Neural cell (in vitro differentiated cells): ENCODE measurements around the gene APAF1. TPM values are rescaled to one million over a fixed set of nuclear protein-coding genes. Genes with fewer than 3 reads are reported as not detected.

Experiments used
- H2AFZ ChIP-seq: fragments of 200-600, 300-800 bp; sonication (generic), shearing (Covaris generic); 2 replicates; pipeline ENCODE4 v1.6.0; 2014; ENCODE audit warnings: low read depth, mild to moderate bottlenecking, antibody characterized with exemption, low read length, moderate library complexity
- H3F3A ChIP-seq: fragments of 200-600 bp; shearing (Covaris generic); 2 replicates; pipeline ENCODE4 v1.6.1; 2016; ENCODE audit warnings: mild to moderate bottlenecking, moderate library complexity, mixed read lengths, antibody characterized with exemption, low read length; ENCODE audit not compliant: insufficient read depth, poor library complexity, severe bottlenecking
- H3K27ac ChIP-seq: fragments of 200-600, 300-800 bp; sonication (generic), shearing (Covaris generic); 2 replicates; pipeline ENCODE4 v1.5.1; 2014; ENCODE audit warnings: mild to moderate bottlenecking, low read length, moderate library complexity
- H3K27me3 ChIP-seq: fragments of 300-800, 200-600 bp; sonication (generic), shearing (Covaris generic); 2 replicates; pipeline ENCODE4 v1.6.0; 2014; ENCODE audit warnings: mild to moderate bottlenecking, low read depth, low read length, moderate library complexity; ENCODE audit not compliant: insufficient read depth
- H3K36me3 ChIP-seq: fragments of 300-800, 200-600 bp; sonication (generic), shearing (Covaris generic); 2 replicates; pipeline ENCODE4 v1.5.1; 2014; ENCODE audit warnings: mild to moderate bottlenecking, antibody characterized with exemption, low read length, moderate library complexity; ENCODE audit not compliant: insufficient read depth
- H3K4me2 ChIP-seq: fragments of 300-800, 200-600 bp; sonication (generic), shearing (Covaris generic); 2 replicates; pipeline ENCODE4 v1.6.0; 2014; ENCODE audit warnings: mild to moderate bottlenecking, low read length
- H3K4me3 ChIP-seq: fragments of 300-800, 200-600 bp; sonication (generic), shearing (Covaris generic); 2 replicates; pipeline ENCODE4 v1.5.1; 2014; ENCODE audit warnings: mild to moderate bottlenecking, low read length, moderate library complexity
- H3K79me2 ChIP-seq: fragments of 200-600 bp; shearing (Covaris generic); replicated peaks from 2 replicates; pipeline ENCODE4 v1.6.0; 2014; ENCODE audit warnings: mild to moderate bottlenecking, low read length, moderate library complexity; ENCODE audit not compliant: insufficient read depth
- H3K9ac ChIP-seq: fragments of 300-800, 200-600 bp; sonication (generic), shearing (Covaris generic); 2 replicates; pipeline ENCODE4 v1.6.1; 2016; ENCODE audit warnings: mild to moderate bottlenecking, low read length, mixed read lengths
- H3K9me2 ChIP-seq: fragments of 200-600 bp; shearing (Covaris generic); 2 replicates; pipeline ENCODE4 v1.6.1; 2016; ENCODE audit warnings: mild to moderate bottlenecking, low read length, mixed read lengths; ENCODE audit not compliant: insufficient read depth
- H3K9me3 ChIP-seq: fragments of 200-600, 300-800 bp; sonication (generic), shearing (Covaris generic); 2 replicates; pipeline ENCODE4 v1.6.1; 2016; ENCODE audit warnings: mild to moderate bottlenecking, mixed run types, low read length, moderate library complexity, mixed read lengths
- H4K20me1 ChIP-seq: fragments of 200-600 bp; shearing (Covaris generic); 2 replicates; pipeline ENCODE4 v1.6.1; 2016; ENCODE audit warnings: mild to moderate bottlenecking, mixed run types; ENCODE audit not compliant: insufficient read depth
- CTCF ChIP-seq: fragments of 450-650 bp; IDR thresholded peaks from 2 replicates; pipeline ENCODE4 v1.5.1; 2014; ENCODE audit warnings: antibody characterized with exemption, mild to moderate bottlenecking, moderate library complexity; ENCODE audit not compliant: poor library complexity, severe bottlenecking
- EP300 ChIP-seq: fragments of 450-650 bp; conservative IDR thresholded peaks from 2 replicates; pipeline ENCODE4 v1.6.1; 2014; ENCODE audit warnings: antibody characterized with exemption, mild to moderate bottlenecking, moderate library complexity; ENCODE audit not compliant: poor library complexity, severe bottlenecking
- EZH2 ChIP-seq: fragments of 200-600, 300-800 bp; shearing (Covaris generic), sonication (generic); IDR thresholded peaks from 2 replicates; pipeline ENCODE4 v1.6.1; 2014; ENCODE audit warnings: antibody characterized with exemption, low read length, borderline replicate concordance, mild to moderate bottlenecking; ENCODE audit not compliant: insufficient read depth, poor library complexity, severe bottlenecking
- MXI1 ChIP-seq: fragments of 450-650 bp; conservative IDR thresholded peaks from 2 replicates; pipeline ENCODE4 v1.6.1; 2014; ENCODE audit warnings: antibody characterized with exemption, mild to moderate bottlenecking; ENCODE audit not compliant: poor library complexity, severe bottlenecking
- POLR2AphosphoS5 ChIP-seq: IDR thresholded peaks from 2 replicates; pipeline ENCODE4 v1.6.1; 2012
- RAD21 ChIP-seq: fragments of 450-650 bp; conservative IDR thresholded peaks from 2 replicates; pipeline ENCODE4 v1.6.1; 2014; ENCODE audit warnings: antibody characterized with exemption, mild to moderate bottlenecking, moderate library complexity
- REST ChIP-seq: IDR thresholded peaks from 2 replicates; pipeline ENCODE4 v1.6.1; 2012; ENCODE audit warnings: borderline replicate concordance
- SMC3 ChIP-seq: fragments of 450-650 bp; conservative IDR thresholded peaks from 2 replicates; pipeline ENCODE4 v1.6.1; 2014; ENCODE audit warnings: antibody characterized with exemption, mild to moderate bottlenecking, moderate library complexity; ENCODE audit not compliant: poor library complexity
- TAF1 ChIP-seq: IDR thresholded peaks from 2 replicates; pipeline ENCODE4 v1.6.1; 2012; ENCODE audit warnings: low read depth
- polyA plus RNA-seq: library from polyadenylated mRNA; depleted of rRNA; stranded (reverse); fragments of >200 nt; gene quantifications from 2 replicates; pipeline ENCODE4 v1.2.3, GENCODE V29; 2014

Gene APAF1
- polyA plus RNA-seq, 1 donor from 2014 or later, result 32.2 TPM

- H3K36me3 ChIP-seq, result no peaks in the 10 kb centered on the region
- H3K27ac ChIP-seq, result no peak overlapping the region
- no peaks in the 10 kb centered on the region for H3K9me3 ChIP-seq
- H3K79me2 ChIP-seq, result no peaks in the 10 kb centered on the region
- no peak overlapping the region for H3K9ac ChIP-seq
- H4K20me1 ChIP-seq, result no peaks in the 10 kb centered on the region
- H3K9me2 ChIP-seq, result no peaks in the 10 kb centered on the region
- no peaks in the 10 kb centered on the region for H3K27me3 ChIP-seq
- H3F3A ChIP-seq, result peaks cover 7% of the 10 kb centered on the region
- H3K4me3 ChIP-seq, result no peak overlapping the region
- TF ChIP-seq CTCF (no peak), REST (no peak), RAD21 (no peak), EP300 (no peak), SMC3 (no peak), EZH2 (no peak), MXI1 (no peak), TAF1 (no peak), POLR2AphosphoS5 (no peak)
- H2AFZ ChIP-seq, result no peak overlapping the region
- no peak overlapping the region for H3K4me2 ChIP-seq
Measured at GRCh38 chr12:98736352-98737321, 91.5 kb downstream of the APAF1 start.

GRCh38 chr12:98737322-98737712, 92.2 kb downstream of the APAF1 start:
- Histone ChIP-seq H3K4me2 (no peak overlapping the region), H3K4me3 (no peak overlapping the region), H3K79me2 (no peaks in the 10 kb centered on the region), H3F3A (peaks cover 12% of the 10 kb centered on the region), H3K36me3 (no peaks in the 10 kb centered on the region), H2AFZ (no peak overlapping the region), H3K27me3 (no peaks in the 10 kb centered on the region), H3K27ac (no peak overlapping the region), H3K9me2 (no peaks in the 10 kb centered on the region), H4K20me1 (no peaks in the 10 kb centered on the region), H3K9me3 (no peaks in the 10 kb centered on the region), H3K9ac (no peak overlapping the region)
- TF ChIP-seq EP300 (no peak), MXI1 (no peak), CTCF (no peak), POLR2AphosphoS5 (no peak), REST (no peak), EZH2 (no peak), SMC3 (no peak), TAF1 (no peak), RAD21 (no peak)
